ENCODE measurements around the gene PRMT5. TPM values are rescaled to one million over a fixed set of nuclear protein-coding genes. Genes with fewer than 3 reads are reported as not detected.

The PRMT5 gene
- total RNA-seq, 2 experiments from 2014 or later = 55.5 to 64.9 TPM

DNA sequence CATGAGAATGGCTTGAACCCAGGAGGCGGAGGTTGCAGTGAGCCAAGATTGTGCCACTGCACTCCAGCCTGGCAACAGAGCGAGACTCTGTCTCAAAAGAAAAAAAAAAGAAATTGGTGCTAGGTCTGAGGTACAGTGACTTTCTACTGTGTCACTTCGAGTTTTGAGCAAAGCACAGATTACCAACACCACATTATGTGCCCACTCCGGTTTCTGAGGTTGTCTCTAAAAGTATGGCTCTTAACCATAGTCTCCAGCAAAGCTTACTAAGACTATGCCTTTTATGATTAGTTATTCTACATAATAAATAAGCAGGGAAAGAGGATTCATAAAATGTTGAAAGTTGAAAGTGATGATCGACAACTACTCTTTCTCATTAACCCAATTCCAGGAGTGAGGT lies 18.3 kb downstream of the PRMT5 start:
- H3K27ac Mint-ChIP-seq = no peak overlapping the region

DNA sequence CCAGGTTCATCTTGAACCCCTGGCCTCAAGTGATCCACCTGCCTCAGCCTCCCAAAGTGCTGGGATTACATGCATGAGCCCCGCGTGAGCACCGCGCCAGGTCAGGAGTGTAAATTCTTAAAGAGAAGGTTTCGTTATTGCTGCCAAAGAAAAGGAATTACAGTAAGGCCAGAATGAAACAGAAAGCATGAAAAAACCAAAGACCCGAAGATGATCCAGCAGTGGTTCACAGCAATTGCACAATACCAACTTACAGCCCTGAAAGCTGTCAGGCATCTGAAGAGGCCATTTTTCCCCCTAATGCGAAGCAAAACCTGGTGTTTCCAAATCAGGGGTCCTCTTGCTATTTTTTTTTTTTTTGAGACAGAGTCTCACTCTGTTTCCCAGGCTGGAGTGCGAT lies 20.6 kb downstream of the PRMT5 start:
- no peak overlapping the region for H3K4me3 Mint-ChIP-seq

More for the DNA sequence above, 18.3 kb downstream of the PRMT5 start:
- Mint-ChIP-seq H3K4me3 (no peak overlapping the region), H3K4me1 (ENCODE audit: low read depth) (peaks cover 10% of the 10 kb centered on the region), H3K36me3 (ENCODE audit: low read depth) (peaks cover 33% of the 10 kb centered on the region), H3K9me3 (ENCODE audit: insufficient read depth) (no peaks in the 10 kb centered on the region), H3K27me3 (ENCODE audit: low read depth) (no peaks in the 10 kb centered on the region)
- DNase-seq = no peak
- POLR2A ChIA-PET = no interaction called here
- CTCF ChIA-PET = interaction anchor here (0.8 to 2.5 kb wide), 4 partner anchors 11 to 341 kb away, joined by 3 to 9 read pairs (median 5); partner anchors contain the start of gene PRMT5
- ATAC-seq = no peak

GRCh38 chr14:22907429-22907828 lies 21.7 kb downstream of the PRMT5 start:
- ATAC-seq (no peak), DNase-seq (no peak)
- ChIA-PET POLR2A (interaction anchor here (0.6 to 1.1 kb wide), 3 partner anchors 10 to 49 kb away, joined by 3 to 5 read pairs (median 4); no protein-coding TSS in a partner anchor), CTCF (interaction anchor here (0.9 to 1.3 kb wide), 3 partner anchors 17 to 84 kb away, joined by 3 read pairs; no protein-coding TSS in a partner anchor)
- Mint-ChIP-seq H3K4me3 (no peak overlapping the region), H3K4me1 (ENCODE audit: low read depth) (peaks cover 6% of the 10 kb centered on the region), H3K27ac (no peak overlapping the region), H3K27me3 (ENCODE audit: low read depth) (no peaks in the 10 kb centered on the region), H3K9me3 (ENCODE audit: insufficient read depth) (no peaks in the 10 kb centered on the region), H3K36me3 (ENCODE audit: low read depth) (peaks cover 54% of the 10 kb centered on the region)

More for the DNA sequence above, 20.6 kb downstream of the PRMT5 start:
- DNase-seq = no peak
- CTCF ChIA-PET = interaction anchor here (1.3 kb wide), 1 partner anchor 36 kb away, joined by 3 read pairs; no protein-coding TSS in a partner anchor
- POLR2A ChIA-PET = no interaction called here
- Mint-ChIP-seq H3K27me3 (ENCODE audit: low read depth) (no peaks in the 10 kb centered on the region), H3K9me3 (ENCODE audit: insufficient read depth) (no peaks in the 10 kb centered on the region), H3K4me1 (ENCODE audit: low read depth) (peaks cover 7% of the 10 kb centered on the region), H3K27ac (no peak overlapping the region), H3K36me3 (ENCODE audit: low read depth) (peaks cover 50% of the 10 kb centered on the region)
- no peak for ATAC-seq

DNA sequence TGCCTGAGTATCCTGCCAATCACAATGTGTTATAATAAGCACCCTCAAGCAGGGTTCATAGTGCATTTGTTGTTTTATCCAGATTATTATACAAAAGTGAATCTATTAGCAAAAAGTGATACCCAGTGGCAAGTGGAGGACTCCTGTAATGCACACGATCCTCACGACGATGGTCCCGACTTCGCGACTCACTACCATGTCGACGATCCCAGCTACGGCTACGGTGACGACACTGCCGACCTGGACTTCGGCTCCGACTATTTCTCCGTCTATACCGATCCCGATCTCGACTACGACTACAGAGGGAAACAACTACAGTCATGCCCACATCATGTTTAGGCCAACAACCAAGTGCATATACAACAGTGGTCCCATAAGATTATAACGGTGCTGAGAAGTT lies 23.1 kb downstream of the PRMT5 start:
- Mint-ChIP-seq H3K36me3 (ENCODE audit: low read depth) (peaks cover 57% of the 10 kb centered on the region), H3K27me3 (ENCODE audit: low read depth) (no peaks in the 10 kb centered on the region), H3K27ac (no peak overlapping the region), H3K9me3 (ENCODE audit: insufficient read depth) (no peaks in the 10 kb centered on the region), H3K4me1 (ENCODE audit: low read depth) (peaks cover 5% of the 10 kb centered on the region), H3K4me3 (no peak overlapping the region)
- ChIA-PET POLR2A (no interaction called here), CTCF (no interaction called here)
- DNase-seq (no peak), ATAC-seq (no peak)

GRCh38 chr14:22905627-22906026 lies 23.5 kb downstream of the PRMT5 start:
- ATAC-seq (no peak), DNase-seq (no peak)
- Mint-ChIP-seq H3K4me1 (ENCODE audit: low read depth) (peaks cover 10% of the 10 kb centered on the region), H3K4me3 (no peak overlapping the region), H3K36me3 (ENCODE audit: low read depth) (peaks cover 59% of the 10 kb centered on the region), H3K27ac (no peak overlapping the region), H3K9me3 (ENCODE audit: insufficient read depth) (no peaks in the 10 kb centered on the region), H3K27me3 (ENCODE audit: low read depth) (no peaks in the 10 kb centered on the region)
- ChIA-PET POLR2A (interaction anchor here (1.0 kb wide), 1 partner anchor 33 kb away, joined by 3 read pairs; no protein-coding TSS in a partner anchor), CTCF (no interaction called here)

- DNase-seq (no peak), ATAC-seq (no peak)
- no peaks in the 10 kb centered on the region for H3K27me3 Mint-ChIP-seq (ENCODE audit: low read depth)
- H3K4me1 Mint-ChIP-seq (ENCODE audit: low read depth) = peaks cover 13% of the 10 kb centered on the region
- no peak overlapping the region for H3K4me3 Mint-ChIP-seq
- ChIA-PET CTCF (interaction anchor here (0.7 to 5.0 kb wide), 5 partner anchors 14 to 53 kb away, joined by 3 to 43 read pairs (median 5); no protein-coding TSS in a partner anchor), POLR2A (no interaction called here)
- peaks cover 58% of the 10 kb centered on the region for H3K36me3 Mint-ChIP-seq (ENCODE audit: low read depth)
- H3K27ac Mint-ChIP-seq = no peak overlapping the region
- no peaks in the 10 kb centered on the region for H3K9me3 Mint-ChIP-seq (ENCODE audit: insufficient read depth)
These were observed 25.5 kb downstream of the PRMT5 start for GRCh38 chr14:22903742-22904087.

DNA sequence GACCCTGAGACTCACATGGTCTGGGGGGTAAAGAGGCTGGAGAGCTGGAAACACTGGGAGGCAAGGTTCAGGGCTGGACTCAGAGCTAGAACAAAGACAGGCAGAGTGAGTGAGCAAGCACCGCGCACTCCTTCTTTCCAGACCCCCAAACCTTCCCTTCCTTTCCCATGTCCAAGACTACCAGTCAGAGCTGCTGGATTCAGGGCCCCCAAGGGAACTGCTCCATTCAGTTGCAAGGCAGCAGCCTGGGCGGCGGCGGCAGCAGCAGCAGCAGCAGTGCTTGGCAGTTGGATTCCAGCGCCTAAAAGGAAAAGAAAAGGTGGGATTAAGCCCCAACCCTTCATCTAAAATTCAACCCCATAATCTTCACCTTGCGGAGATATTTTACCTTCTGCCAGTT lies 27.4 kb downstream of the PRMT5 start:
- H3K27ac Mint-ChIP-seq = peak overlapping the region; percentile 57
- H3K4me3 Mint-ChIP-seq = no peak overlapping the region
- H3K36me3 Mint-ChIP-seq (ENCODE audit: low read depth) = peaks cover 61% of the 10 kb centered on the region
- DNase-seq = no peak
- H3K9me3 Mint-ChIP-seq (ENCODE audit: insufficient read depth) = no peaks in the 10 kb centered on the region
- CTCF ChIA-PET = interaction anchor here (0.6 to 5.0 kb wide), 11 partner anchors 12 to 331 kb away, joined by 3 to 46 read pairs (median 22); no protein-coding TSS in a partner anchor
- POLR2A ChIA-PET = interaction anchor here (1.0 to 2.2 kb wide), 3 partner anchors 17 to 31 kb away, joined by 3 to 8 read pairs (median 3); partner anchors contain the start of genes LRP10 and RBM23
- no peaks in the 10 kb centered on the region for H3K27me3 Mint-ChIP-seq (ENCODE audit: low read depth)
- no peak for ATAC-seq
- peaks cover 13% of the 10 kb centered on the region for H3K4me1 Mint-ChIP-seq (ENCODE audit: low read depth)

DNA sequence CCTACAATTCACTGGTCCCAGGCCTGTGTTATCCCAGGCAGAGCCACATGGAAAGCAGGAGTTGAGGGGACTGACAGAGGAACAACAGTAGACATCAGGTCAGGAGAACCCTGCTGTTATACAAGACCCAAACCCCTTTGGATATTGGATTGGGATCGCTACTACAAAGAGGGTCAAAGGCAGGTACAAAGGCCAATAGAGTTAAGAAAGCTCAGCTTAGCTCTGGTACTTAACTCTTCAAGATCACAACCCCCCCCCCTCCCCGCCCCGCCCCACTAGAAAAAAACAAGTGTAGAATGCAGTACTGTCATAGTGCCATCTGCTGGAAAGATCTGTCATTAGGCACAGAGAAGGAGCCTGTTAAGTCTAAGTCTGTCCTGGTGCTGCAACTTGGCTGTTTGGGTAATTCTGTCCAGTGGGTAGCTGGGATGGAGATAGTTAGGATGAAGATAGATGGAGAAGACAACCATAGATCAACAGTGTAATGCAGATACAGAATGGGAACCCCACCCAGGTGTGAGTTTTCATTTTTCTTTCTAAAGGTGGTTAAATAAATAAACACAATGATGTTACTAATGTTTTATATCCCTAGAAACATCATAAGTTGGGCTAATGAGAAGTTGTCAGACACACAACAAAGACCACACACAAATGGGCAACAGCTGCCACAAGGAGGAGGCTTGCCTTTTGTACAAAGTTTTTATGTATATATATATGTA lies 28.9 kb downstream of the PRMT5 start:
- H3K27ac Mint-ChIP-seq = peak overlapping the region; percentile 4

DNA sequence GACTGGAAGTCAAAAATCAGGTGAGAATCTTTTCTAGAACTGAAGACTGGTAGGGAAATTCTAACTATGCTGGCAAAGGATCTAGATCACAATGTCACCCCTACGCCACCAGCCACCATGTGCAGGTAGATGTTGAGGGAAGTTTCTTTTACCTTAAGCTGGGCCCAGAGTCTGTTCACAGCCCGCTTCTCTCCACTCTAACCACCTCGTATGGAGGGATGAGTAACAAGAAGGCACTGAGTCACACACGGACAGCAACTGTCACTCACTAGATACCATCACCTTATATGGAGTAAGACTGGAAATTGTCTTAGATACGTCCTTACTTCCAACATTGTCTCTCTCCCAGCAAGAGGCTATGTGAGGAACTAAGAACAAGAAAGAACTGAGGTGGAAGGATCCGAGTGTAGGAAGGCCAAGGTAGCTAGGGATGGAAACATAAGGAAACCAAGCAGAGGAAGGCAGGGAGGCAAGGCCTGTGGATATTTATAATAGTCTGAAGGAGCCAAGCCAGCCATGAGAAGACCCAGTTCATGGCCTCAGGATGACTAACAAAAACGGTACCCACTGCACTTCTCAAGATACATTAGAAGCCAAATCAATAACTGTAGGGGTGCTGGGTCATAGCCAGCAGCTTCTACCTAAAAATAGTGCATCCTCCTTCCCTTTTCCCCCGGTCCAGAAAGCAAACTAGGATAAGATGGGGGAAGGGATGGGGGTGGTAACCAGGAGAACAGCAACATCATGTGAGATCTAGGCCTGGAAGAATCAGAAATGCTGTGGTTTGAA lies 30.7 kb downstream of the PRMT5 start:
- peaks cover 32% of the 10 kb centered on the region for H3K36me3 Mint-ChIP-seq (ENCODE audit: low read depth)
- H3K4me1 Mint-ChIP-seq (ENCODE audit: low read depth) = peaks cover 13% of the 10 kb centered on the region
- POLR2A ChIA-PET = no interaction called here
- ATAC-seq (no peak), DNase-seq (no peak)
- H3K9me3 Mint-ChIP-seq (ENCODE audit: insufficient read depth) = no peaks in the 10 kb centered on the region
- no peaks in the 10 kb centered on the region for H3K27me3 Mint-ChIP-seq (ENCODE audit: low read depth)
- H3K27ac Mint-ChIP-seq = no peak overlapping the region
- CTCF ChIA-PET = interaction anchor here (1.8 to 4.9 kb wide), 10 partner anchors 13 to 328 kb away, joined by 6 to 46 read pairs (median 22); partner anchors contain the start of genes MRPL52 and RBM23
- H3K4me3 Mint-ChIP-seq = no peak overlapping the region

More for the DNA sequence above, 28.9 kb downstream of the PRMT5 start:
- DNase-seq (peak; percentile 68), ATAC-seq (peak; percentile 75)
- POLR2A ChIA-PET = interaction anchor here (0.6 to 2.2 kb wide), 5 partner anchors 17 to 330 kb away, joined by 3 to 8 read pairs (median 4); partner anchors contain the start of genes LRP10 and RBM23
- Mint-ChIP-seq H3K4me3 (no peak overlapping the region), H3K4me1 (ENCODE audit: low read depth) (peaks cover 13% of the 10 kb centered on the region), H3K27me3 (ENCODE audit: low read depth) (no peaks in the 10 kb centered on the region), H3K9me3 (ENCODE audit: insufficient read depth) (no peaks in the 10 kb centered on the region), H3K36me3 (ENCODE audit: low read depth) (peaks cover 47% of the 10 kb centered on the region)
- CTCF ChIA-PET = interaction anchor here (0.8 to 5.0 kb wide), 24 partner anchors 11 to 344 kb away, joined by 3 to 46 read pairs (median 8); partner anchors contain the start of genes HAUS4, MRPL52, OXA1L and PRMT5

- no peaks in the 10 kb centered on the region for H3K9me3 Mint-ChIP-seq (ENCODE audit: insufficient read depth)
- peaks cover 25% of the 10 kb centered on the region for H3K36me3 Mint-ChIP-seq (ENCODE audit: low read depth)
- ATAC-seq (no peak), DNase-seq (no peak)
- ChIA-PET POLR2A (interaction anchor here (0.6 kb wide), 1 partner anchor 313 kb away, joined by 3 read pairs; no protein-coding TSS in a partner anchor), CTCF (interaction anchor here (1.8 to 4.2 kb wide), 5 partner anchors 12 to 327 kb away, joined by 6 to 20 read pairs (median 13); no protein-coding TSS in a partner anchor)
- no peaks in the 10 kb centered on the region for H3K27me3 Mint-ChIP-seq (ENCODE audit: low read depth)
- no peak overlapping the region for H3K4me3 Mint-ChIP-seq
- peaks cover 13% of the 10 kb centered on the region for H3K4me1 Mint-ChIP-seq (ENCODE audit: low read depth)
- no peak overlapping the region for H3K27ac Mint-ChIP-seq
These were observed 31.8 kb downstream of the PRMT5 start for GRCh38 chr14:22897357-22897756.

- ChIA-PET CTCF (interaction anchor here (0.9 to 2.5 kb wide), 8 partner anchors 12 to 326 kb away, joined by 3 to 15 read pairs (median 6); no protein-coding TSS in a partner anchor), POLR2A (interaction anchor here (1.5 kb wide), 1 partner anchor 23 kb away, joined by 4 read pairs; the partner anchor contains the start of gene RBM23)
- H3K9me3 Mint-ChIP-seq (ENCODE audit: insufficient read depth) = no peaks in the 10 kb centered on the region
- DNase-seq (no peak), ATAC-seq (no peak)
- H3K27me3 Mint-ChIP-seq (ENCODE audit: low read depth) = no peaks in the 10 kb centered on the region
- peaks cover 21% of the 10 kb centered on the region for H3K36me3 Mint-ChIP-seq (ENCODE audit: low read depth)
- no peak overlapping the region for H3K27ac Mint-ChIP-seq
- peaks cover 13% of the 10 kb centered on the region for H3K4me1 Mint-ChIP-seq (ENCODE audit: low read depth)
- no peak overlapping the region for H3K4me3 Mint-ChIP-seq
These were observed 32.4 kb downstream of the PRMT5 start for GRCh38 chr14:22896760-22897159.
